Glomerular visceral epithelial cell (primary cell): ENCODE results near the gene ALS2CL.

ENCODE experiments used
- DNase-seq: peaks from one replicate; pipeline ENCODE4 v3.0.0-alpha.2; 2016; ENCODE audit errors: extremely low spot score

ALS2CL gene

GRCh38 chr3:46702246-46703012 is 8.9 kb upstream of the ALS2CL start:
- DNase-seq: no peak

GRCh38 chr3:46701181-46701939 is 7.9 kb upstream of the ALS2CL start, which contains the start of gene TMIE:
TMIE (plus strand) TSS chr3:46701392; CDS start chr3:46701488, 96 bp downstream.
- no peak for DNase-seq

GRCh38 chr3:46700772-46701171 is 7.3 kb upstream of the ALS2CL start:
- peak; percentile 66 for DNase-seq

GRCh38 chr3:46699676-46700523 is 6.4 kb upstream of the ALS2CL start:
- DNase-seq: no peak

- DNase-seq: peak; percentile 20
Measured at GRCh38 chr3:46695962-46696894, 2.7 kb upstream of the ALS2CL start.

- peak; percentile 19 for DNase-seq
Measured at GRCh38 chr3:46695177-46695961, 1.9 kb upstream of the ALS2CL start.

- DNase-seq: no peak
Measured at GRCh38 chr3:46694520-46694919, 1.0 kb upstream of the ALS2CL start.

GRCh38 chr3:46693892-46694226 is 380 bp upstream of the ALS2CL start:
- DNase-seq: peak; percentile 23

- DNase-seq: peak; percentile 66
Measured at GRCh38 chr3:46692566-46692990, 901 bp downstream of the ALS2CL start.

GRCh38 chr3:46690798-46691197 is 2.7 kb downstream of the ALS2CL start:
- DNase-seq: no peak

- no peak for DNase-seq
Measured at GRCh38 chr3:46685446-46685845, 8.0 kb downstream of the ALS2CL start.

- no peak for DNase-seq
Measured at GRCh38 chr3:46684891-46685290, 8.6 kb downstream of the ALS2CL start.

- DNase-seq: no peak
Measured at GRCh38 chr3:46682974-46683373, 10.5 kb downstream of the ALS2CL start.

GRCh38 chr3:46681856-46682540 is 11.5 kb downstream of the ALS2CL start:
- no peak for DNase-seq

GRCh38 chr3:46681387-46681786 is 12.1 kb downstream of the ALS2CL start:
- no peak for DNase-seq

- no peak for DNase-seq
Measured at GRCh38 chr3:46680298-46680826, 13.1 kb downstream of the ALS2CL start.

GRCh38 chr3:46679681-46680080 is 13.8 kb downstream of the ALS2CL start:
- DNase-seq: no peak

- DNase-seq: no peak
Measured at GRCh38 chr3:46678280-46678679, 15.2 kb downstream of the ALS2CL start.

GRCh38 chr3:46677411-46677726 is 16.1 kb downstream of the ALS2CL start:
- no peak for DNase-seq
